GOT3 (cell line): ENCODE results near the gene CHTOP.
"Not testable (repeated sequence)": the region's sequence is repeated elsewhere in the genome, so short reads cannot be mapped to it uniquely, and the experiment has no call there.

Experiments
- DNase-seq: peaks from one replicate; lab custom pipeline; 2025; ENCODE audit warnings: mixed read lengths; lab: John Stamatoyannopoulos, UW

CHTOP gene, protein sequence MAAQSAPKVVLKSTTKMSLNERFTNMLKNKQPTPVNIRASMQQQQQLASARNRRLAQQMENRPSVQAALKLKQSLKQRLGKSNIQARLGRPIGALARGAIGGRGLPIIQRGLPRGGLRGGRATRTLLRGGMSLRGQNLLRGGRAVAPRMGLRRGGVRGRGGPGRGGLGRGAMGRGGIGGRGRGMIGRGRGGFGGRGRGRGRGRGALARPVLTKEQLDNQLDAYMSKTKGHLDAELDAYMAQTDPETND

GRCh38 chr1:153633754-153634665 is at the start of gene CHTOP:
TSS of gene CHTOP (plus strand) at chr1:153634066. CDS start at chr1:153636589, 2,523 bp downstream.
- peak; percentile 92 for DNase-seq

- no peak for DNase-seq
Measured at GRCh38 chr1:153585006-153585405, 48.9 kb upstream of the CHTOP start.

DNA sequence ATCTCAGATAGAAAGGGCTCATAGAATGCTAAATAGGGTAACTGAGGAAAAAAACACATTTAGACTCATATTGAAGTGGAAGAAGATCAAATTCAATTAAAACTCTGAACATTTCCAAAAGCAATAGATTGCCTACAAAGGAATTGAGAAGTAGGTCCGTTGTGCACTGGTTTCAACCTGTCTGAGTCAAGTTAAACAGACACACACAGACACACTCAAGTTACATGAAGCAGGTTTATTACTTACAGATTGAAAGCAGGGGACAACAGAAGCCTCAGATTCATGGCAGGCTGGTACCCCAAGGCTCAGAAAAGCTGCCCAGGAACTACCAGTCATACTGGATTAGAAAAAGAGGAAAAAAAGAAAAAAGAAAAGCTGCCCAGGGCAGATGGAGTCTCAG is 47.5 kb upstream of the CHTOP start:
- no peak for DNase-seq

- DNase-seq, result no peak
Measured at GRCh38 chr1:153587314-153587713, 46.6 kb upstream of the CHTOP start.

DNA sequence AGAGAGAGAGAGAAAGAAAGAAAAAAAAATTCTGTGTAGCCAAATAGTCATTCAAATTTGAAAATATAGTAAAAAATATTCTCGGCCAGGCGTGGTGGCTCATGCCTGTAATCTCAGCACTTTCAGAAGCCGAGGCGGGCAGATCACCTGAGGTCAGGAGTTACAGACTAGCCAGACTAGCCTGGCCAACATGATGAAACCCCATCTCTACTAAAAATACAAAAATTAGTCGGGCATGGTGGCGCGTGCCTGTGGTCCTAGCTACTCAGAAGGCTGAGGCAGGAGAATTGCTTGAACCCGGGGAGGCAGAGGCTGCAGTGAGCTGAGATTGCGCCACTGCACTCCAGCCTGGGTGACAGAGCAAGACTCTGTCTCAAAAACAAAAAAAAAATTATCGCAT is 45.8 kb upstream of the CHTOP start:
- not testable (repeated sequence) for DNase-seq

GRCh38 chr1:153588482-153588881 is 45.4 kb upstream of the CHTOP start:
- no peak for DNase-seq

GRCh38 chr1:153592748-153593147 is 41.1 kb upstream of the CHTOP start:
- DNase-seq, result no peak

DNA sequence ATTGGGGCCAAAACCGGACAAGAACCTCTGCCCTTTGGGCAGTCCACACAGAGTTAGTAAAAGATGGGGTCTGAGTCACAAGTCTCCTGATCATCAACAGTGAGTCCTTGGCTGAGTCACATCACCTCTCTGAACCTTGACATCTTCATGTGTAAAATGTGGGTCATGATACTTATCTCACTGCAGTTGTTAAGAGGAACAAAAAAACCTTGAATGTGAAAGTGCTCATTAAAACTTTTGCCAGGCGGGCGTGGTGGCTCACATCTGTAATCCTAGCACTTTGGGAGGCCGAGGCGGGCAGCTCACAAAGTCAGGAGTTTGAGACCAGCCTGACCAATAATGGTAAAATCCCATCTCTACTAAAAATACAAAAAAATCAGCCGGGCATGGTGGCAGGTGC is 36.7 kb upstream of the CHTOP start:
- DNase-seq, result no peak

DNA sequence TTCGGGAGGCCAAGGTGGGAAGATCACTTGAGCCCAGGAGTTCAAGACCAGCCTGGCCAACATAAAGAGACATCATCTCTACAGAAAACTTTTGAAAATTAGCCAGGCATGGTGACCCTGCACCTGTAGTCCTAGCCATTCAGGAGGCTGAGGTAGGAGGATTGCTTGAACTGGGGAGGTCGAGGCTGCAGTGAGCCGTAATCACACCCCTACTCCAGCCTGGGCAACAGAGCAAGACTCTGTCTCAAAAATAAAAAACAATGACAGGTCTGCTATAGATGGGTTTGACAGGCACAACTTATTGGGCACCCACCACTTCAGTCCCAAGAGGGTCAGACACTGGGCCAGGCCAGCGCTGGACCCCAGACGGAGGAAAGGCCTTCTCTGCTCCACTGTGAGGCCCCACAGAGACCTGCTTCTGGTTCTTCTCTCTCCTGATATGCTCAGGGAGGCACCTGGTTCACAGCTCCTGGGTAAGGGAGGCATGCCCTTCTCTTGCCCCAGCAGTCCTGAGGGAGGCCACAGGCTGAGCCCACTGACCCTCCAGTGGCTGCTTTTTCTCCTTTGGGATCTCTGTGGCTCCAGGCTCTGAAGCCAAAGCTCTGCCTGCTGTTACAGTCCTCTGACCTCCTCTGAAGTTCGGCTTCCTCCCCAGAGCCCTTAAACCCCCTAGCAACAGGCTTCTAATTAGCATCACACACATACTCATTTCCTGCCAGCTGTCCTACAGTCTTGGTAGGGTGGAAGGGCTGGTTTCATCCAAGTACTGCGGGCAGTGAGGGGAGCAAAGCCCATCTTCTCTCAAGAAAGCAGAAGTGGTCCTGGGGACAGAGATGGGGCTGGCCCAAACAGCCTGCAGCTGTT is 35.3 kb upstream of the CHTOP start:
- DNase-seq, result no peak

GRCh38 chr1:153599847-153600246 is 34.0 kb upstream of the CHTOP start:
- DNase-seq, result no peak

- DNase-seq, result no peak
Measured at GRCh38 chr1:153602749-153603148, 31.1 kb upstream of the CHTOP start.

DNA sequence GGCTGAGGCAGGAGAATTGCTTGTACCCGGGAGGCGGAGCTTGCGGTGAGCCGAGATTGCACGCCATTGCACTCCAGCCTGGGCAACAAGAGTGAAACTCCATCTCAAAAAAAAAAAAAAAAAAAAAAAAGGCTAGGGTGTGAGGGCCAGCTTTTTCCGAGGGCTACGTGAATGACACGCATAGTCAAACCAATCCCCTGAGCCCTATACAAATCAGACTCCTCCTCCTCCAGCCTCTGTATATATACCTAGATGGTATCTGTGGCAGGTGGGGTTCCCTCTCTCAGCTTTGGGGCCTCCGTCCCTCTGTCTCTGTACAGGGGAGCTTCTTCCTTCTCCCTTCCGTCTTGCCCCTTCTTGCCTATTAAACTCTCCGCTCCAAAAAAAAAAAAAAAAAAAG is 27.7 kb upstream of the CHTOP start:
- no peak for DNase-seq

DNA sequence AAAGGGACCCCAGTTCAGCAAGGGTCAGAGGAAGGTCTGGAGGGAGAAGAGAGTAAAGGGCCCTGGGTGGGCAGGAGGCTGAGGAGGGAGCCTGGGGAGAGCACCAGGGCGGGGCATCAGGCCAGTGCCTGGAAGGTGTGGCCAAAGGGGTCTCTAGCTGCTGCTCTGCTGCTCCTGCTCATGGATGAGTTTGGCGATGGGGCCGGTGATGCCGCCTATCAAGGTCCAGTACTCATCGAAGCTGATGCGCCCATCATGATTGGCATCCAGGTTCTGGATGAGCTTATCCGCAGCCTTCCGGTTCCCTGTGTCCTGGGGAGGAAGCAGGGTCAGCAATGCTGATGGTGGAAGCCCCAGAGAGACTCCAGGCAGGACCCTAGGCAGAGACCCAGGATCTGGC is 26.5 kb upstream of the CHTOP start:
- DNase-seq, result no peak

DNA sequence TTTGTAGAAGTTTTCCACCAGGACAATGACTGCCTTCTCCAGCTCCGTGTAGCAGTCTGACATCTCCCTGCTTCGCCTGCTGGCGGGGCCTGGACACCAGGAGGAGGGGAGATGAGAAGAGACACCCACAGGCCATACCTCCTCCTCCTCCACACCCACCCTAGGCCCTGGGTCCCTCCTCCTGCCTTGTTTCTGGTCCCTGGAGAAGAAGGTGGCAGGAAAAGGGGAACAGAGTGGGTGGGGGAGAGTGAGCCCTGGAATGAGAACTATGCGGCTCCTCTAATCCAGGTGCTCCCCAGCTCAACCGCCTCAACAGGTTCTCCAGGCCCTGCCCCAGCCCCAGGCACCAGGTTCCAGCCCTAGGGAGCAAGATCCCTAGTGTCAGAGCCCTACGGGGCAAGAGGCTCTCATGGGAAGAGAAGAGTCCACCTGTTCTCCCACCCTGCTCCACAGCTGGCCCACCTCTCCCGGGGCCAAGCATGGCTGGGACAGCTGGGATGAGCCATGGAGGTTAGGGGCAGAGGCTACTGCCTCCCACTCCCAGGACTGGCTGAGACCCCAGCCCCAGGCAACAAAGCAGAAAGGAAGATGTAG is 25.7 kb upstream of the CHTOP start:
- DNase-seq, result no peak

GRCh38 chr1:153608742-153609584 is 24.9 kb upstream of the CHTOP start:
- DNase-seq, result no peak

- DNase-seq, result no peak
Measured at GRCh38 chr1:153609585-153609907, 24.3 kb upstream of the CHTOP start.

DNA sequence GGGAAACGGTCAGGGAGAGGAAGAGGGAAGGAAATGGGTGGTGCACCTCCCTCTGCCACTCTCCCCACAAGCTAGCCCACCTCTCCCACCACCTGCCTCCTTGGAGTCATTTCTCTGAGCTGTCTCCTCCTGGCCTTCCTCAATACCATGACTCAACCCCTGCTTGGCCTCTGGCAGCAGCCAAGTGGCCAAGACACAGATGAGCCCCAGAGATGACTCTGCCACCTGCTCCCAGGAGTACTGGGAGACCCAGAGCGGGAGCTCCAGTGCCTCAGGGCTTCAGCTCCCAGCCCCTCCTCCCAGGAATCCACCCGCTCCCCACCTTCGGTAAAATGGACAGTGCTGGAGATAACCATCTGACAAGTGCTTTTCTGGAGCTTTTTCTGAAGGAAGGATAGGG is 23.5 kb upstream of the CHTOP start:
- DNase-seq, result no peak

DNA sequence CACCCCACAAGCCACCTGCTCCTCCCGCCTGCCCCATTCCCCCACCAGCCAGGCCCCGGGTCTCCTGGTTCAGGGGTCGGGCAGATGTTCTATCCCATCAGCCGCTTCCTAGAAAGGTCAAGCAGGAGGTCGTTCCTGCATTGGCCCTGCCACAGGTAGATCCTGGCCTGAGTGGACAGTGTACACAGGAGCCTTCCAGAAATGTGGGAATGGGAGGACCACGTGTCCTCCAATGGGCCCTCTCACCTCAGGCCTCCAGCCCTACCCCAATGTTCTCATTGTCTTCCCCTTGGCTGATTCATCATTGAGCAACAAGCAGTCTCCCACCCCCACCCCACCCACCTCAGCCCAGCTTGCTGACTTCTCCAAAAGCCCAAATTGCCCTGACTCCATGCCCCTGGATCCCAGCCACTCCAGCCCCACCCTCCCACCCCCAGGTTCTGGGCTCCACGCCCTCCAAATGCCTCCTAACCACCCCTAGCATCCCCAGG is 23.0 kb upstream of the CHTOP start:
- DNase-seq, result no peak

DNA sequence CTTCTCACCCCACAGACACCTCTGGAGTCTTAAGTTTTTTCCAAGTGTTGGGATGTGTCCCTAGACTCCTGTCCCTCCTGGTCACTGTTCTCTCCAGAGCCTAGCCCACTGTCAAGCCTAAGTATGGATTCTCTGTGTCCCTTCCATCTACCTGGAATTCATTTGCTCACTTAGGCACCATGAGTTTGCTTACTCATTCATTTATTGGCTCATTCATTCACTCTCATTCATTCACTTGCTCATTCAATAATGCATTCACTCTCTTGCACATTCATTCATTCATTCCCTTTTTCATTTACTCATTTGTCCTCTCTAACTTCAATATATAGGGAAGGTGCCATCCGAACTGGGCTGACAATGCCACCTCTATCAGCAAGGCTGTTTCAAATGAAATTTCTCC is 22.5 kb upstream of the CHTOP start:
- no peak for DNase-seq

DNA sequence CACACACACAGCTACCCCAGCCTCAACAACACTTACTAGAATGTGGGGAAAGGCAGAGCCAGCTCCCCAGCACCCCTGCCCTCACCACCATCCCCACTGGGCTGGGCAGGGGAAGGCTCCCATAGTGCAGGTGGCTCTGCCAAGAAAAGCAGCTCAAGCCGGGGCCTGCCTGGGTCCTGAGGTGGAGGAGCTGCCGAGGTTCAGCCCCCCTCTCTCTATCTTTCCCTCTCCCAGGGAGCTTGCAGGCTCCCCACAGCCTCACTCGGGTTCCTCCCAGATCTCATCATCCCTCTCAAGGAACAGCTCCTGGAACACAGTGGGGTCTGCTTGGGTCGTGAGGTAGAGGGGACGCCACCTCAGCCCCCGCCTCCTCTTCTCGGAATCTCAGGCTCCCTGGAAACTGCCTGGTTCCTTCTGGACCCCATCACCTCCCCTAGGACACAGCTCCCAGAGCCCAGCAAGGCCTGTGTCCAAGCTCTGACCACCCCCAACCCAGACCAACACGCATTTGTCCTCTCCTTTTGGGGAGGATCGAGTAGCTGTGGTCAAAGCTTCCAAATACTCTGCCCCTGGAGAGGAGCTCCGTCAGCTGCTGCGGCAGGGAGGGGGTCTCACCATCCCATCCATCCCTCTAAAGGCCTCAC is 21.6 kb upstream of the CHTOP start:
- DNase-seq, result no peak
